Activated CD4-positive, CD25-positive, alpha-beta regulatory T cell treated with anti-CD3 and anti-CD28 coated beads, Interleukin-2, amount 50 U/mL, for 16 hours (primary cell): ENCODE results near the gene AP3B1.

Experiments
- DNase-seq: peaks from one replicate; pipeline ENCODE4 v3.0.0-alpha.2; 2020; ENCODE audit warnings: low read depth, low spot score

The AP3B1 gene

GRCh38 chr5:78288246-78288645, 6.3 kb downstream of the AP3B1 start:
- no peak for DNase-seq

GRCh38 chr5:78287833-78288232, 6.7 kb downstream of the AP3B1 start:
- no peak for DNase-seq

GRCh38 chr5:78287169-78287568, 7.3 kb downstream of the AP3B1 start:
- DNase-seq, result no peak

- no peak for DNase-seq
These were observed 8.2 kb downstream of the AP3B1 start for GRCh38 chr5:78286290-78286689.

- no peak for DNase-seq
These were observed 10.7 kb downstream of the AP3B1 start for GRCh38 chr5:78283802-78284201.

- no peak for DNase-seq
These were observed 11.4 kb downstream of the AP3B1 start for GRCh38 chr5:78283105-78283504.

- DNase-seq, result no peak
These were observed 14.2 kb downstream of the AP3B1 start for GRCh38 chr5:78280261-78280660.

GRCh38 chr5:78279194-78279593, 15.3 kb downstream of the AP3B1 start:
- no peak for DNase-seq

- no peak for DNase-seq
These were observed 16.8 kb downstream of the AP3B1 start for GRCh38 chr5:78277715-78278114.

GRCh38 chr5:78275998-78276543, 18.4 kb downstream of the AP3B1 start:
- DNase-seq, result no peak

GRCh38 chr5:78274540-78275197, 19.8 kb downstream of the AP3B1 start:
- no peak for DNase-seq

- DNase-seq, result no peak
These were observed 21.1 kb downstream of the AP3B1 start for GRCh38 chr5:78273436-78273835.

GRCh38 chr5:78271766-78272165, 22.7 kb downstream of the AP3B1 start:
- DNase-seq, result no peak

- DNase-seq, result no peak
These were observed 25.3 kb downstream of the AP3B1 start for GRCh38 chr5:78269088-78269703.

- no peak for DNase-seq
These were observed 26.1 kb downstream of the AP3B1 start for GRCh38 chr5:78268356-78268755.

GRCh38 chr5:78265163-78265562, 29.3 kb downstream of the AP3B1 start:
- DNase-seq, result no peak

- DNase-seq, result no peak
These were observed 29.9 kb downstream of the AP3B1 start for GRCh38 chr5:78264600-78264999.

GRCh38 chr5:78260771-78261170, 33.7 kb downstream of the AP3B1 start:
- no peak for DNase-seq

GRCh38 chr5:78253201-78253600, 41.3 kb downstream of the AP3B1 start:
- no peak for DNase-seq

- DNase-seq, result no peak
These were observed 41.8 kb downstream of the AP3B1 start for GRCh38 chr5:78252715-78253114.

- no peak for DNase-seq
These were observed 42.7 kb downstream of the AP3B1 start for GRCh38 chr5:78251663-78252284.

GRCh38 chr5:78245136-78245535, 49.4 kb downstream of the AP3B1 start:
- DNase-seq, result no peak

GRCh38 chr5:78243639-78244038, 50.9 kb downstream of the AP3B1 start:
- no peak for DNase-seq
